IPS-NIHi7 (cell line): ENCODE results near the gene CATSPERD.

ENCODE experiments used
- DNase-seq: peaks from one replicate; pipeline ENCODE4 v3.0.0; 2012; ENCODE audit warnings: mixed read lengths; ENCODE audit errors: extremely low spot score

Gene CATSPERD

DNA sequence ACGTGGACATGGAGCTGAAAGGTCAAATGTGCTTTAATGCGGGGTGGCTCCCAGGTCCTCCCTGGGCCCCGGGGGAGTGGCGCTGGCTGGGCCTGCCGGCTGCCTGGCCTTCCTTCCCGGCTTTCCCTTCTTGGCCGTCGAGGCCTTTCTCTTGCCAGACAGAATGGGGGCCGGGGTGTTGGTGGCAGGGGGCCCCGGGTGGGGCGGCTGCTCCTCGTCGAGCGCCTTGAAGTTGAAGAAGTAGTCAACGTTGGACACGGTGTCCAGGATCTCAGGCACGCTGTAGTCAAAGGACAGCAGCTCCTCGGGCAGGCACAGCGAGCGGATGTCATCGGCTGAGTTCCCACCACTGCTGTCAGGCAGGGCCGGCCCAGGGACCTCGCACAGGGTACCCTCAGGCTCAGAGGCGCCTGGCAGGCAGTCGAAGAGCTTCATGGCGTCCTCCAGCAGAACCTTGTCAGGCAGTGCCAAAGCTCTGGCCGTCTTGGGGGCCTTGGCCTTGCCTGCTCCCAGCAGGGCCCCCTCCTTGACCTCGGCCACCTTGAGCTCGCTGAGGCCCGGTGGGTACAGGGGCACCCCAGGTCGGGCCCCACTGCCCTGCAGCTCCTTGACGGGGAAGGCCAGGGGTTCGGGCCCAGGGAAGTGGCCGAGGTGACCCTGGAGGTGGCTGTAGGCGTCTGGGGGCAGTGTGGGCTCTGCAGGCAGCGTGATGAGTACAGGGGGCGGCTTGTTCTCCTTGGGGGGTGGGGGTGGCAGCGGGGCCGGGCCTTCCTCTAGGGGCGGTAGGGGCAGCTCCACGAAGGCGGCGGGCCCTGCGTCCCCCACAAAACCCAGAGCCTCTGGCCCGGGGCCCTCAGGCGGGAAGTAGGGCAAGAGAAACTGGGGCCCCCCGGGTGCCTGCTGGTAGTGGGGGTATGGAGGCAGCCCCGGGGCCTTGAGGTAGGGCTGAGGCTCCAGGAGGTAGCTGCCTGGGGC is 62.8 kb downstream of the CATSPERD start:
- DNase-seq: no peak

DNA sequence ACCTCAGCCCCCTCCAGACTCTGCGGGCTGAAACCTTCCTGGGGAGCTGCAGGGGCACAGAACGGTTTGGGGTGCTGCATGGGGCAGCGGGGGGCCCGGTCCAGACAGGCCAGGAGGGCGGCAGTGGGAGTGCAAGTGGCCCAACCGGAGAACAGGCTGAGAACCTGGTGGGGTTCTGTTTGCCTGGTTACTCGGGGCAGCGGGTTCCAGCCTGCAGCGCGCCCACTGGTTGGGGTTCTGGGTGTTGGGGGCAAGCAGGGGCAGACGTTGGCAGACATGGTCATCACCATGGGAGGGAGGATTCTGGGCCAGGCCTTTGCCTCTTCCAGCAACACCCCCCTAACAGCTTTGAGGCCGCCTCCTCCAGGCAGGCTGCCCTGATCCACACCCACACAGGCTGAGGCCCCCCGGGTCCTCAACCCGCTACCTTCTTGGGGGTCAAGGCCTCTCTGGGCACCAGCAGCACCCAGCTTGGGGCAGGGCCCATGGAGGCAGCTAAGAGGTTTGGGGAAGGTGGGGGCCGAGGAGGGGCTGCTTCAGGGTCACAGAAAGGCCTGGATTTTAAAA is 64.2 kb downstream of the CATSPERD start, which contains the start of gene PRR22:
PRR22 (minus strand) TSS at position 166 of the 567 bp plus-strand sequence; CDS start at position 80, 86 bp downstream.
- no peak for DNase-seq

DNA sequence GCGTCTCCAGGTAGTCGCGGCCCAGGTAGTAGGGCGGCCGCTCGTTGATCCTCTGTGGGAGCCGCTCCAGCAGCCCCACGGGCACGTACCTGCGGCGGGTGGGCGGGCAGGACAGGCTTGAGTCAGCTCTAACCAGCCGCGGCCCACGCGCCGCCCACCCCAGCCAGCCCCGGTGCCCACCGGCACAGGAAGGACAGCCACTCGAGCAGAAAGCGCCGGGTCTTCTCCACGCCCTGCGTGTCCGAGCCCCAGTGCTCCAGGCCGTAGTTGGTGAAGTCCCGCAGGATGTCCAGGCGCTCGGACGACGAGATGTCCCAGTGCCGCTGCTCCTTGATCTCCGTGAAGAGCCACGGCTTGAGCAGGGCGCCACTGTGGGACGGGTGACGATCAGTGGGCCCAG is 65.0 kb downstream of the CATSPERD start:
- DNase-seq: no peak

DNA sequence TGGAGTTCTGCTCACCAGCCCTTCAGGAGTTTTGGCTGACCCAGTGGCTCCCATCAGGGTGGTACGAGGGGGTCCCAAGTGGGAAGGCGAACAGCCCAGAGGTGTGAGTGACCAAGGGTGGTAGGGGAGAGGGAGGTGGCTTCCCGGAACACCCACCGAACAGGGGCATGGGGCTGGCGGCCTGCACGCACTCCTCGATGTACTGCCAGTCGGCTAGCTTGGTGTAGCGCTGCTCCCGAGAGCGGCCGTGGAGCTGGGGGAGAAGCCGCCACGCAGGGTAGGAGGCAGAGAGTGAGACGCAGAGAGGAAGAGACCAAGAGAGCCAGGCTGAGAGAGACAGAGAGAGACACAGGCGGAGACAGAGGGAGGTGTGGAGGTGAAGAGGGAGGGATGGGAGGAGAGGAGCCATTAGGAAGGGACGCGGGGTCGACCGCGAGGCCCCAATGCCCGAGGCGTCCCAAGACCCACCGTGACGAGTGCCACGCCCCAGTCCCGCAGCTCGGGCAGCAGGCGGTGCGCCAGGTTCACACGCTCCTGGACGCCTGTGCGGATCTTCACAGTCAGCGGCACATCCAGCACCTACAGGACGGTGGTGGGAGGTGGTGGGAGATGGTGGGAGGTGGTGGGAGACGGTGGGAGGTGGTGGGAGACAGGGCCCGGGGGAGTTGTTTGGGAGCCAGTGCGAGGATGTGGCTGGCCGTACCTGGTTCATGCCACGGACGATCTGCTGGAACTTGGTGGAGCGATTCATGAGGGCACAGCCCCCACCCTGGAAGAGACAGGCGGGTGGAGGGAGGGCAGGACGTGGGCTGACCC is 66.4 kb downstream of the CATSPERD start:
- DNase-seq: no peak

DNA sequence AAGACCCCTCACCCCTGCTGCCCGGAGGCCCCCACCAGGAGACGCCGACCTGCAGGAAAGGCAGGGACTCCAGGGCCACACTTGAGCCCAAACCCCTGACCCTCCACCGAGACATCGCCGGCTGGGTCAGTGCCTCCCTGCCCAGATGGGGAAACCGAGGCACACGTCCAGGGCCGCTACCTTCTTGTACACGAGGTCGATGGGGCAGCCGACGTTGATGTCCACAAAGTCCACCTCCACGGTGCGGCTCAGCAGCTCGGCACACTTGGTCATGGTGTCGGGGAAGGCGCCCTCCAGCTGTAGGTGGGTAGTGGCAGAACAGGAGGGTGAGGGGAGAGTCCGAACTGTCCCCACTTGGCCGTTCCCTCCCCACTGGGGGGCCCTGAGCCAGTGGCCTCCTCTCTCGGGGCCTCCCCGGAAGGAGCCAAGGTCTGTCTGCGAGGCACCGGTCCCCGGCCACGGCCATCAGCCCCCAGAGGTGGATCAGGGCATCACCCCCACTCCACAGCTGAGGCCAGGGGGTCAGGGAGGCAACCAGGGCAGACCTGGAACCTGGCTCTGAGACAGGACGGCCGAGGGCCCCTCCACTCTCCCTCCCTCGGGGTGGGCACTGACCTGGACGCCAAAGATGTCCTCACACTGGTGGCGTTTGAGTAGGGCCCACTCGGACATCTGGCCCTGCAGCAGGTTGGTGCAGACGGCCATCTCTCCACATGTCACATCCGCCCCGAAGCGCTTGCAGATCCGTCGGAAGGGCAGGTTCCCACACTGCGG is 67.2 kb downstream of the CATSPERD start:
- no peak for DNase-seq

DNA sequence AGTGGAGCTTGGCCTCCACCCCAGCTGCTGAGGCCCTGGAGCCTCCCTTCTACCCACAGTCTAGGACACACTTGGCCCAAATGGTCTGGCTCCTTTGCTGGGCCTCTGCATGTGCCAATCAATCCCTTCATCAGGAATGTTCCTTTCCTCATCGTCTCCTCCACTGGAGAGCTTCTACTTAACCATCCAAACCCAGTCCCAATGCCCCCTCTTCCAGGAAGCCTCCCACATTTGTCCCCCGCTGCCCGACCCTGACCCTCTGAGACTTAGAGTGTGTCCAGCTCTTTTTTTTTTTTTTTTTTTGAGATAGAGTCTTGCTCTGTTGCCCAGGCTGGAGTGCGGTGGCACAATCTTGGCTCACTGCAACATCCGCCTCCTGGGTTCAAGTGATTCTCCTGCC is 68.0 kb downstream of the CATSPERD start:
- DNase-seq: no peak

DNA sequence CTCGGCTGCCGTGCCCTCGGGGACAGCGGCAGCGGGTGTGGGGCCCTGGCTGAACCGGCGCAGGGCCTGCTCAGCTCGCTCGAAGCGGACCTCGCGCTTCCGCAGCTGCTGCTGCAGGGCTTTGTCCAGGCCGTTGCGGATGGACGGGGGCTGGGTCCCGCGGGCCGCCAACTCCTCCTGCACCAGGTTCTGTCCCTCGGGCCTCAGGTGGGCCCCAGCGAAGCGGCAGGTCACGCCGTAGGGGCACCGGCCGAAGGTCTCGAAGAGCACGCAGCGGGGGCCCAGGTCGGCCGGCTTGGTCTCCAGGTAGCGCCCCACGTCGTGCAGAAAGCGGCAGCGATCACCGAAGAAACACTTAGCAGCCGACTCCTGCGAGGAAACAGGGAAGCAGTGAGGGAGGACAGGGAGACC is 68.9 kb downstream of the CATSPERD start:
- DNase-seq: no peak

DNA sequence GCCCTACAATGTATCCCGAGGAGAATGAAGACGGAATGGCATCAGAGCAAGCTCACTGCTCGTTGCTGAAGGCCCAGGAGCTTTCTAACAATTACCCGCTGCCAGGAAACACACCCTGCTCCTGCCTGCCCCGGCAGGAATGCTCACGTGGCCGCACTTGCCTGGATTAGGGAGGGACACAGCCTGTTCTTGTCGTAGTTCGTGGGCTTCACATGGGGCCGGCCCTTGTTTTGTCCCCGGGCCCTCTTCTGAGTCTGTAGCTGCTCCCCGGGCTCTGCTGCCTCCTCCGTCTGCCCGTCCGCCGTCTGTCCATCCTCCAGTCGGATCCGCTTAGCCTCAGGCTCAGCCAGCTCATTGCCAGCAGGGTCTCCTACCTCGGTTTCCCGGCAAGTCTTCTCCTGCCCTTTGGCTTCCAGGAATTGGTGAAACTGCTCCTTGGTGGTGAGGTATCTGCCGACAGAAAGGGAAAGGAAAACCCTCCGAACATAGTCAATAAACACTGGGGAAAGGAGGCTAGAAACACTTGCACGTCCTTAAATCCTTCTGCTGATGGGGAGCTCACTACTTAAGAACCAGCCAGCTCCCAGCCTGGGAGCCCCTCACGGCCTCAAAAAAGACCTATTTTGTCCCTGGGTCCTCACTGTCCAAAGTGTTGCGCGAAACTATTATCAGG is 69.6 kb downstream of the CATSPERD start:
- no peak for DNase-seq

DNA sequence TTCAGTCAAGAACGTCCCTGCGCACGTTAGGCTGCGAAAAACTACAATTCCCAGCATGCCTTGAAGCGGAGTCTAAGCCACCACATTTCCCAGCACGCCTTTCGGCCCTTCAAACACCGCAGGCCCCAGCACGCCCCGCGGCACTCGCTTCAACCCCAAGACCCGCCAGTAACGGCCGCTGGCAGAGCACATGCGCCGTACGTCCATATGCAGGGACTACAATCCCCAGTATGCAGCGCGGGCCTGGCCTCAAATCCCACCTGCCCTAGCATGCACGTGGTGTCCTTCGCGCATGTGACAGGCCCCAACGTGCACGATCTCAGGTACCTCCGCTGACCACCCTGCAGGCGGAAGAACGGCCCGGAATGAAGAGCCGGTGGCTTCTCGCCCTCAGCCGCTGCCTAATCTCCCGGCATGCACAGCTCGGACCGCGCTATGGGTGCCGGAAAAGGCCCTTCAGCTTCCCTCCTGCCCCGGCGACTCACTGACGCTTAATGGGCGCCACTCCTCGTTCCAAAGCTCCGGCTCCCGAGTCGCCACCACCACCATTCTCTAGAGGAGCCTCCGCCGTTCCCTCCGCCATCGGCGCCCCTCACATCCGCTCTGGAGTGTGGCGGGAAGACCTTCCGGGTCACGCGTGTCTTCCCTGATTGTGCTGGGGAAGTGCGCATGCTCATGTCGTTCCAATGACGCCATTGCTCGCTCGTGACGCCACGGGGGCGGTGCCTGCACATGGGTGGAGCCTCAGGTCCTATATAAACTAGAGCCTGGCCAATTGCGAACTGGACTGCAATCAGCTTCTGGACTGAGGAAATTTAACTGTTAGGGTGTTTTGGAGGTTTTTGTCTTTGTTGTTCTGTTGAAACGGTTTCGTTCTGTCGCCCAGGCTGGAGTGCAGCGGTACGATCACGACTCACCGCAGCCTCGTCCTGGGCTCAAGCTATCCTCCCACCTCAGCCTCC is 70.4 kb downstream of the CATSPERD start, which contains the start of gene DUS3L:
DUS3L (minus strand) TSS at position 605 of the 962 bp plus-strand sequence; CDS start at position 583, 22 bp downstream.
- peak; percentile 99 for DNase-seq

DNA sequence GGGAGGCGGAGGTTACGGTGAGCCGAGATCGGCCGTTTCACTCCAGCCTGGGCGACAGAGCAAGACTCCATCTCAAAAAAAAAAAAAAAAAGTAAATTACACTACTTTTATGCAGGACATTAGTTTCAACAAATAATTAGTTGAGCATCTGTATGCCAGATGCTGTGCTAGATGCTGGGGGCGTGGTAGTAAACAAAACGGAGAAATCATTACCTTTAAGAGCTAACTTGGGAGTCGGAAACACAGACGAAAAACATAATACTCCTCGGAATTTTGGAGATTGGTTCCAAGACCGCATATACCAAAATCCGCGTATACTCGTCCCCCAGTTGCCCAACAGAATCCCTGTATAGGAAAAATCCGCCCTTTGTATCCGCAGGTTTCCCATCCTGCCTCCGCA is 71.8 kb downstream of the CATSPERD start:
- DNase-seq: no peak

DNA sequence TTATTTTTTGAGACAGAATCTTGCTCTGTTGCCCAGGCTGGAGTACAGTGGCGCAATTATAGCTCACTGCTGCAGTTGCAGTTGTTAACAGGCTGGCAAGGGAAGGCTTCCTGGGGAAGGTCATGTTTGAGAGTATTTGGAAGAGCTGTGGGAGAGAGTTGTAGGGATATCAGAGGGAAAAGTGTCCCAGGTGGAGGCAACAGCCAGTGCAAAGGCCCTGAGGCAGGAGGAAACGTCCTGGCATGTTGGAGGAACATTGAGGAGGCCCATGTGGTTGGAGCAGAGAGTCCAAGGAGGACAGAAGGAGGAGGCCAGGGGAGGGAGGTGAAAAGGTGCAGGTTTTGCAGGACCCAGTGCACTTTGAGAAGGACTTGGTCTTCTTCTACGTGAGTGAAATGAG is 72.8 kb downstream of the CATSPERD start:
- DNase-seq: no peak

DNA sequence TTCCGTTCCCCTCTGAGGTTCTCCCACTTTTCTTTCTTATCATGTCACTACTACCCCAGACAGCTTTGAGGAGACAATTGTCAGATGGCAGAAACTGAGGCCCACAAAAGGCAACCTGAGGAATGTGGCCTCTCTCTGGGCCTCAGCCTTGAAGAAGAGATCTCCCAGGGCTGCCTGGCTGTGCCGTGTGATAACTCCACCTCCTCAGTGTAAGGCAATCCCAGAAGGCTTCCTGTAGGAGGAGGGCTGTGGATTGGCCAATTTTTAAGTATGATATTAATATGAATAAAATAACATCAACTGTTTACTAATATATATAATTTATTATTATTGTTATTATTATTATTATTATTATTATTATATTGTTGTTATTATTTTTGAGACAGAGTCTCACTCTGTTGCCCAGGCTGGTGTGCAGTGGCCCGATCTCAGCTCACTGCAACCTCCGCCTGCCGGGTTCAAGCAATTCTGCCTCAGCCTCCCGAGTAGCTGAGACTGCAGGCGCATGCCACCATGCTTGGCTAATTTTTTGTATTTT is 75.0 kb downstream of the CATSPERD start:
- no peak for DNase-seq

DNA sequence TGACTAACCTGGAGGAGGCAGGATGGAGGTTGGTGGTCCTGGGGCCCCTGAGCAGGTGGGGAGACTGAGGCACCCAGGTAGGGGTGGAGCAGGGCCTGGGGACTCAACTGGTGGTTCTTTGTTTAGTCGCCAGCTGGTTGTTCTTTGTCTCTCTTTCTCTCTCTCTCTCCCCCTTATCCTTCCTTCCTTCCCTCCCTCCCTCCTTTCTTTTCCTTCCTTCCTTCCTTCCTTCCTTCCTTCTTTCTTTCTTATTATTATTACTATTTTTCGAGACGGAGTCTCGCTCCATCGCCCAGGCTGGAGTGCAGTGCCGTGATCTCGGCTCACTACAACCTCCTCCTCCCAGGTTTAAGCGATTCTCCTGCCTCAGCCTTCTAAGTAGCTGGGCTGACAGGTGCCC is 77.8 kb downstream of the CATSPERD start:
- no peak for DNase-seq

DNA sequence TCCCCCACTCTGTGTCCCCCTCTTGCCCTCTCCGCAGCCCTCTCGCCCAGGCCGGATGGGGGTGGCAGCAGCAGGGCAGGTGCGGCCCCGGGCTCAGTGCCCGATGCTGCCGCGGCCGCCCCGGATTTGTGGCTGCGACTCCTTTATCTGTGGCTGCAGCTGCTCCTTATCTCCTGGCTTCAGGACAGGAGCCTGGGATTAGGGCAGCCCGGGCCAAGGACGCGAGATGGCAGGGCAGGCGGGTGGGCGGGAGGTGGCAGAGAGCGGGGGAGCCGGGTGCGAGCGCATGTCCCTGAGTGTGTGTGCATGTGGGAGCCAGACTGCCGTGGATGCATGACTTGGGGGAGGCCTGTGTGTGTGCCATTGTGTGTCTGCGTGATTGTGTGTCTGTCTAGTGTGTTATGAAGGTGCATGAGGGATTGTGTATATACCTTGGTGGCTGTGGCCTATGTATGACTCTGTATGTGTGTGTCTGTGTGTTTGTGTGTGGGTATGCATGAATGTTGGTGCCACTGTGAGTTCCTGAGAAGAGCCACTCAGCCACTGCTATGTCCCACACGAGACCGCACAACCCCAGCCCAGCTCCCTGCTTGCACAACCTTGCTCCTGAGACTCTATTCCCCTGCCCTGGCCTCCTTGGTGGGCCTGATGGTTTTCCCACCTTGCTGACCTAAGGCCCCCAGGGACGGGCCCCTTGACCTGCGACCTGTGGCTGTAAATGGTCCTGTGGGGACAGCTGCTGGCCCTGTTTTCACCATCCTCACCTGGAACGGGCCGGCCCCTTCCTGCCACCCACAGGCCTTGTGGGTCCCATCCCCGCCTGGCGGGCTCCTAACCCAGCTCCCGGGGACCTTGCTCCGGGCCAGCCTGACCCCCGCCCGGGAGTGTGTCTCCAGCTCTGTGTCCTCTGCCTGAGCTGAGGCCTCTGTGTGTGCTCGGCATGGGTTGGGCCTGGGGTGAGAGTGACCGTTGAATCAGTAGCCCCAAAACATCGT is 79.1 kb downstream of the CATSPERD start:
- DNase-seq: no peak

DNA sequence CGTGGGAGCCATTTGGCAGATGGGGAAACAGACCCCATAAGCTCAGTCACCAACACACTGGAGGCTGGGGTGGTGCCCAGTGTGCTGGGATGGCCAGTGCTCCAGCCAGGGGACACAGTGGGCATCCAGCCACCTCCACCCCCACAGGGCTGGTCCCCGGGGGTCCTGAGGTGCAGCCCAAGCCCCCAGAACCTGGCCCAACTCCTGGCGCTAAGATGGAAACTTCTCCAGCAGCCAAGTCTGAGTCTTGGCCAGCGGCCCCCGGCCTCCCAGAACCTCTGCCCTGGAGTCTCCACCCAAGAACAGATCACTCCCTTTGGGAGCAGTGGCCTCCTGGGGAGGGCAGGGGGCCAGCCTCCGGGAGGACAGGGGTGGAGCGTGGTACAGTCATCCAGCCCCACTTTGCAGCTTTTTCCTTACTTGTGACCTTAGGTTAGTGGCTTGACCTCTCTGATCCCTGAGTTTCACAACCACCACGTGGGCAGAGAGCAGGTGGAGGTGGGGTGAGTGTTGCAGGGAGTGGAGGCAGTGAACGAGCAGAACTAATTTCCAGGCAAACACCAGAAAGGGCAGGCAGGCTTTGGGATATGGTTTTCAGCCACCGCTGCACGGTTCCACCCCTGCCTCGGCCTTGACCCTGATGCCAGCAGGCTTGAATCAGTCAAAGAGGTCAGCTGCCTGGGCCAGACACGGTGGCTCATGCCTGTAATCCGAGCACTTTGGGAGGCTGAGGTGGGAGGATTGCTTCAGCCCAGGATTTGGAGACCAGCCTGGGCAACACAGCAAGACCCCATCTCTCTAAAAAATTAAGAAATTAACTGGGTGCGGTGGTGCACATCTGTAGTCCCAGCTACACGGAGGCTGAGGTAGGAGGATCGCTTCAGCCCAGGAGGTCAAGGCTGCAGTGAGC is 80.2 kb downstream of the CATSPERD start:
- DNase-seq: no peak

DNA sequence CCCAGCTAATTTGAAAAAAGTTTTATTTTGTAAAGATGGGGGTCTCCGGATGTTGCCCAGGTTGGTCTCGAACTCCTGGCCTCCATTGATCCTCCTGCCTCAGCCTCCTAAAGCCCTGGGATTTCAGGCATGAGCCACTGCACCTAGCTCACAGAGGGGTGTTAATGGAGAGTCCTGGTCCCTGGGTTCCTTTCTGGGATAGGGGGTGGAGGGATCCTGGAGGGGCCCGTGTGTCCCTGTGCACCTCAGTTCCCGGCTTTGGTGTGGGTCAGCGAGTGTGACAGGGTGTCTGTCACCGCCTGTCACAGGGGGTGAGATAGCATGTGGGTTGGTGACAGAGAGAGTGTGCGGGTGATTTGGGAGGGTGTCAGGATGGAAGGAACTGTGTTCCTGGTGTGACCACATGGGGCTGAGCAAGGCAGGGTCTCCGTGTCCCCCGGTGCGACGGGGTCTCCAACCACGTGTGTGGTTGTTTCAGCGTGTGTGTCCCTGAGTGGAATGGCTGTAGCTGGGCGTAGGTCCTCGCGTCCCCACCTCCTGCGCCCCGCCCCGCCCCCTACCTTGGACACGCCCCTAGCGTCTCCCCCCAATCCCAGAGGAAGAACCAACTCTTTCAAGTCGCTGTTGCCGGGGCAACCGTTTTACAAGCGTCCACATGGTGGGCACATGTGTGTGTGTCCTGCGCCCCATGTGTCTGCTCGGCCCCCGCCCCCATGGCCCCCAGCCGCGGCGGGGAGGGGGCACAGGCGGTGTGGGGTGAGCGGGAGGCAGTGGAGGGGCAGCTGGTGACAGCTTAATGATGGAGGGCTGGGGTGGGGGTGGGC is 81.6 kb downstream of the CATSPERD start:
- DNase-seq: peak; percentile 48
